ENCODE results near the gene HNRNPUL1.

HNRNPUL1 gene

GRCh38 chr19:41325640-41325946, 61.4 kb downstream of the HNRNPUL1 start:
- TF ChIP-seq PKNOX1 (IDR thresholded peaks at IDR 0.05) (no peak), BHLHE40 (IDR thresholded peaks at IDR 0.05; ENCODE audit: borderline replicate concordance) (no peak), LEF1 (IDR thresholded peaks at IDR 0.05; ENCODE audit: borderline replicate concordance) (no peak), ZNF384 (IDR thresholded peaks at IDR 0.05) (no peak), FOXM1 (IDR thresholded peaks at IDR 0.05; ENCODE audit: borderline replicate concordance) (no peak), FOXA1 (IDR thresholded peaks at IDR 0.05) (no peak), SUZ12 (IDR thresholded peaks at IDR 0.05) (no peak), L3MBTL2 (conservative IDR thresholded peaks at IDR 0.05) (no peak), FOXK2 (IDR thresholded peaks at IDR 0.05) (no peak), NFRKB (IDR thresholded peaks at IDR 0.05) (no peak), HDGF (IDR thresholded peaks at IDR 0.05; ENCODE audit: borderline replicate concordance) (no peak), ARNT (IDR thresholded peaks at IDR 0.05) (no peak), CTBP1 (IDR thresholded peaks at IDR 0.05; ENCODE audit: borderline replicate concordance) (no peak), TARDBP (IDR thresholded peaks at IDR 0.05) (no peak), ELF4 (IDR thresholded peaks at IDR 0.05) (no peak), SP1 (IDR thresholded peaks at IDR 0.05) (no peak)
- CTCF ChIA-PET: interaction anchor here (0.6 kb wide), 1 partner anchor 45 kb away, joined by 5 read pairs; no protein-coding TSS in a partner anchor
- POLR2A ChIA-PET: interaction anchor here (1.0 to 1.4 kb wide), 2 partner anchors 27 to 61 kb away, joined by 3 to 5 read pairs; partner anchors contain the start of genes HNRNPUL1 and TGFB1
- no peak for DNase-seq (ENCODE audit: extremely low spot score)

GRCh38 chr19:41325947-41326706, 62.0 kb downstream of the HNRNPUL1 start:
- TF ChIP-seq ELF4 (IDR thresholded peaks at IDR 0.05) (no peak), ARNT (IDR thresholded peaks at IDR 0.05) (no peak), ZNF384 (IDR thresholded peaks at IDR 0.05) (no peak), LEF1 (IDR thresholded peaks at IDR 0.05; ENCODE audit: borderline replicate concordance) (no peak), FOXK2 (IDR thresholded peaks at IDR 0.05) (no peak), SP1 (IDR thresholded peaks at IDR 0.05) (no peak), FOXM1 (IDR thresholded peaks at IDR 0.05; ENCODE audit: borderline replicate concordance) (no peak), HDGF (IDR thresholded peaks at IDR 0.05; ENCODE audit: borderline replicate concordance) (no peak), NFRKB (IDR thresholded peaks at IDR 0.05) (no peak), L3MBTL2 (conservative IDR thresholded peaks at IDR 0.05) (no peak)
- ChIA-PET POLR2A (no interaction called here), CTCF (no interaction called here)
- DNase-seq (ENCODE audit: extremely low spot score): no peak

- ChIA-PET POLR2A (interaction anchor here (0.7 kb wide), 1 partner anchor 9 kb away, joined by 4 read pairs; no protein-coding TSS in a partner anchor), CTCF (no interaction called here)
- no peak for DNase-seq (ENCODE audit: extremely low spot score)
- TF ChIP-seq BHLHE40 (IDR thresholded peaks at IDR 0.05; ENCODE audit: borderline replicate concordance): no peak
- no peak for TF ChIP-seq ZNF384 (IDR thresholded peaks at IDR 0.05)
- no peak for TF ChIP-seq SP1 (IDR thresholded peaks at IDR 0.05)
- no peak for TF ChIP-seq FOXM1 (IDR thresholded peaks at IDR 0.05; ENCODE audit: borderline replicate concordance)
- no peak for TF ChIP-seq LEF1 (IDR thresholded peaks at IDR 0.05; ENCODE audit: borderline replicate concordance)
- TF ChIP-seq CTBP1 (IDR thresholded peaks at IDR 0.05; ENCODE audit: borderline replicate concordance): no peak
- no peak for TF ChIP-seq TARDBP (IDR thresholded peaks at IDR 0.05)
- no peak for TF ChIP-seq HDGF (IDR thresholded peaks at IDR 0.05; ENCODE audit: borderline replicate concordance)
- no peak for TF ChIP-seq ARNT (IDR thresholded peaks at IDR 0.05)
- TF ChIP-seq ELF4 (IDR thresholded peaks at IDR 0.05): no peak
- TF ChIP-seq FOXK2 (IDR thresholded peaks at IDR 0.05): no peak
- TF ChIP-seq PKNOX1 (IDR thresholded peaks at IDR 0.05): no peak
- TF ChIP-seq SUZ12 (IDR thresholded peaks at IDR 0.05): no peak
These were observed 63.0 kb downstream of the HNRNPUL1 start for GRCh38 chr19:41327076-41327575.

GRCh38 chr19:41327576-41328156, 63.5 kb downstream of the HNRNPUL1 start:
- CTCF ChIA-PET: no interaction called here
- DNase-seq (ENCODE audit: extremely low spot score): no peak
- TF ChIP-seq ARNT (IDR thresholded peaks at IDR 0.05) (no peak), L3MBTL2 (conservative IDR thresholded peaks at IDR 0.05) (no peak), SP1 (IDR thresholded peaks at IDR 0.05) (no peak), NFRKB (IDR thresholded peaks at IDR 0.05) (no peak), ZNF384 (IDR thresholded peaks at IDR 0.05) (no peak), FOXM1 (IDR thresholded peaks at IDR 0.05; ENCODE audit: borderline replicate concordance) (no peak), FOXK2 (IDR thresholded peaks at IDR 0.05) (no peak), CTBP1 (IDR thresholded peaks at IDR 0.05; ENCODE audit: borderline replicate concordance) (no peak), TARDBP (IDR thresholded peaks at IDR 0.05) (no peak), FOXA1 (IDR thresholded peaks at IDR 0.05) (no peak), ELF4 (IDR thresholded peaks at IDR 0.05) (no peak), LEF1 (IDR thresholded peaks at IDR 0.05; ENCODE audit: borderline replicate concordance) (no peak), PKNOX1 (IDR thresholded peaks at IDR 0.05) (no peak), HDGF (IDR thresholded peaks at IDR 0.05; ENCODE audit: borderline replicate concordance) (no peak)
- POLR2A ChIA-PET: interaction anchor here (0.7 kb wide), 1 partner anchor 9 kb away, joined by 4 read pairs; no protein-coding TSS in a partner anchor

GRCh38 chr19:41328157-41328841, 64.1 kb downstream of the HNRNPUL1 start:
- DNase-seq (ENCODE audit: extremely low spot score): no peak
- POLR2A ChIA-PET: no interaction called here
- TF ChIP-seq FOXK2 (IDR thresholded peaks at IDR 0.05): no peak
- no peak for TF ChIP-seq SP1 (IDR thresholded peaks at IDR 0.05)
- TF ChIP-seq L3MBTL2 (conservative IDR thresholded peaks at IDR 0.05): no peak
- TF ChIP-seq HDGF (IDR thresholded peaks at IDR 0.05; ENCODE audit: borderline replicate concordance): no peak
- TF ChIP-seq CTBP1 (IDR thresholded peaks at IDR 0.05; ENCODE audit: borderline replicate concordance): no peak
- no peak for TF ChIP-seq ARNT (IDR thresholded peaks at IDR 0.05)
- TF ChIP-seq NFRKB (IDR thresholded peaks at IDR 0.05): no peak
- no peak for TF ChIP-seq FOXM1 (IDR thresholded peaks at IDR 0.05; ENCODE audit: borderline replicate concordance)
- no peak for TF ChIP-seq ELF4 (IDR thresholded peaks at IDR 0.05)
- no peak for TF ChIP-seq ZNF384 (IDR thresholded peaks at IDR 0.05)
- TF ChIP-seq SUZ12 (IDR thresholded peaks at IDR 0.05): no peak
- no peak for TF ChIP-seq PKNOX1 (IDR thresholded peaks at IDR 0.05)
- no peak for TF ChIP-seq FOXA1 (IDR thresholded peaks at IDR 0.05)
- TF ChIP-seq TARDBP (IDR thresholded peaks at IDR 0.05): no peak
- TF ChIP-seq BHLHE40 (IDR thresholded peaks at IDR 0.05; ENCODE audit: borderline replicate concordance): no peak
- no peak for TF ChIP-seq LEF1 (IDR thresholded peaks at IDR 0.05; ENCODE audit: borderline replicate concordance)
- CTCF ChIA-PET: no interaction called here

All from HEK293T (cell line).